HG03108 (cell line): ENCODE results near the gene TUBB8.
"Not testable (repeated sequence)": the region's sequence is repeated elsewhere in the genome, so short reads cannot be mapped to it uniquely, and the experiment has no call there.

Source experiments
- ATAC-seq: cut with Tn5 transposase; IDR thresholded peaks from one replicate; pipeline ENCODE4 v1.9.1; 2021; ENCODE audit warnings: moderate library complexity; ENCODE audit not compliant: unreplicated experiment

TUBB8 gene

GRCh38 chr10:48996-49395, at the start of gene TUBB8:
Gene TUBB8, minus strand, starts transcription at chr10:49296. Its CDS starts 58 bp downstream, at chr10:49238.
- no peak for ATAC-seq

- ATAC-seq = no peak
These were observed 47.4 kb upstream of the TUBB8 start for GRCh38 chr10:96466-96865.

- ATAC-seq = no peak
These were observed 46.4 kb upstream of the TUBB8 start for GRCh38 chr10:95356-96115.

GRCh38 chr10:94613-95012, 45.5 kb upstream of the TUBB8 start:
- ATAC-seq = no peak

GRCh38 chr10:92846-93245, 43.8 kb upstream of the TUBB8 start:
- no peak for ATAC-seq

- ATAC-seq = no peak
These were observed 43.1 kb upstream of the TUBB8 start for GRCh38 chr10:92153-92552.

- ATAC-seq = no peak
These were observed 42.2 kb upstream of the TUBB8 start for GRCh38 chr10:91313-91712.

GRCh38 chr10:90161-90560, 41.1 kb upstream of the TUBB8 start:
- ATAC-seq = no peak

GRCh38 chr10:89248-89647, 40.2 kb upstream of the TUBB8 start:
- no peak for ATAC-seq

- no peak for ATAC-seq
These were observed 39.2 kb upstream of the TUBB8 start for GRCh38 chr10:88253-88652.

- ATAC-seq = no peak
These were observed 38.3 kb upstream of the TUBB8 start for GRCh38 chr10:87177-88080.

- no peak for ATAC-seq
These were observed 36.9 kb upstream of the TUBB8 start for GRCh38 chr10:86031-86430.

GRCh38 chr10:85044-85443, 35.9 kb upstream of the TUBB8 start:
- no peak for ATAC-seq

GRCh38 chr10:83930-84530, 34.9 kb upstream of the TUBB8 start:
- ATAC-seq = no peak

- no peak for ATAC-seq
These were observed 31.5 kb upstream of the TUBB8 start for GRCh38 chr10:80477-81105.

- ATAC-seq = no peak
These were observed 30.6 kb upstream of the TUBB8 start for GRCh38 chr10:79532-80215.

GRCh38 chr10:78556-78955, 29.5 kb upstream of the TUBB8 start:
- ATAC-seq = no peak

GRCh38 chr10:74266-74621, 25.1 kb upstream of the TUBB8 start:
- not testable (repeated sequence) for ATAC-seq

GRCh38 chr10:73543-74265, 24.6 kb upstream of the TUBB8 start:
- not testable (repeated sequence) for ATAC-seq

- not testable (repeated sequence) for ATAC-seq
These were observed 19.1 kb upstream of the TUBB8 start for GRCh38 chr10:68156-68555.
